ENCODE data around the gene GPR4. TPM values are rescaled to one million over a fixed set of nuclear protein-coding genes. Genes with fewer than 3 reads are reported as not detected.
"Not testable (repeated sequence)": the region's sequence is repeated elsewhere in the genome, so short reads cannot be mapped to it uniquely, and the experiment has no call there.

The GPR4 gene
- total RNA-seq, 1 donor from 2014 or later, result 10.5 TPM

DNA sequence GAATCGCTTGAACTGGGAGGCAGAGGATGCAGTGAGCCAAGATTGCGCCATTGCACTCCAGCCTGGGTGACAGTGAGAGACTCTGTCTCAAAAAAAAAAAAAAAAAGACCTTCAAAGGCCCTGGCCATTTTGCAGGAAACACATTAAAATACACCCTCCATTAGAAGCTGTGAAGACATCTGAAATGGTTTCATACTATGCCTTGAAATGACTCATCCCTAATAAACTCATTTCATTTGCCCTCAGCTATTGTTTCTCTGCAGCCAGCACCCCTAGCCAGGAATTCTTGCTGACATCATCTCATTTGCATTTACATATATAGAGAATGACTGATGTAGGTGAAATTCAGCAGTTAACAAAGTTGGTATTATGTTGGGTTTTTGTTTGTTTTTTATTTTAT is 28.5 kb upstream of the GPR4 start:
- no peaks in the 10 kb centered on the region for H3K27me3 ChIP-seq (ENCODE audit: low read depth)
- TF ChIP-seq, protein P1, sequence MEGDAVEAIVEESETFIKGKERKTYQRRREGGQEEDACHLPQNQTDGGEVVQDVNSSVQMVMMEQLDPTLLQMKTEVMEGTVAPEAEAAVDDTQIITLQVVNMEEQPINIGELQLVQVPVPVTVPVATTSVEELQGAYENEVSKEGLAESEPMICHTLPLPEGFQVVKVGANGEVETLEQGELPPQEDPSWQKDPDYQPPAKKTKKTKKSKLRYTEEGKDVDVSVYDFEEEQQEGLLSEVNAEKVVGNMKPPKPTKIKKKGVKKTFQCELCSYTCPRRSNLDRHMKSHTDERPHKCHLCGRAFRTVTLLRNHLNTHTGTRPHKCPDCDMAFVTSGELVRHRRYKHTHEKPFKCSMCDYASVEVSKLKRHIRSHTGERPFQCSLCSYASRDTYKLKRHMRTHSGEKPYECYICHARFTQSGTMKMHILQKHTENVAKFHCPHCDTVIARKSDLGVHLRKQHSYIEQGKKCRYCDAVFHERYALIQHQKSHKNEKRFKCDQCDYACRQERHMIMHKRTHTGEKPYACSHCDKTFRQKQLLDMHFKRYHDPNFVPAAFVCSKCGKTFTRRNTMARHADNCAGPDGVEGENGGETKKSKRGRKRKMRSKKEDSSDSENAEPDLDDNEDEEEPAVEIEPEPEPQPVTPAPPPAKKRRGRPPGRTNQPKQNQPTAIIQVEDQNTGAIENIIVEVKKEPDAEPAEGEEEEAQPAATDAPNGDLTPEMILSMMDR (IDR thresholded peaks at IDR 0.05), result no peak
- no peak overlapping the region for H3K4me3 ChIP-seq
- no peak overlapping the region for H3K27ac ChIP-seq
- intact Hi-C loops (cut with DNase I), result no loop called here
- DNase-seq, result no peak
- peaks cover 41% of the 10 kb centered on the region for H3K36me3 ChIP-seq
- no peaks in the 10 kb centered on the region for H3K4me1 ChIP-seq
- no peak for ATAC-seq
- no peaks in the 10 kb centered on the region for H3K9me3 ChIP-seq

DNA sequence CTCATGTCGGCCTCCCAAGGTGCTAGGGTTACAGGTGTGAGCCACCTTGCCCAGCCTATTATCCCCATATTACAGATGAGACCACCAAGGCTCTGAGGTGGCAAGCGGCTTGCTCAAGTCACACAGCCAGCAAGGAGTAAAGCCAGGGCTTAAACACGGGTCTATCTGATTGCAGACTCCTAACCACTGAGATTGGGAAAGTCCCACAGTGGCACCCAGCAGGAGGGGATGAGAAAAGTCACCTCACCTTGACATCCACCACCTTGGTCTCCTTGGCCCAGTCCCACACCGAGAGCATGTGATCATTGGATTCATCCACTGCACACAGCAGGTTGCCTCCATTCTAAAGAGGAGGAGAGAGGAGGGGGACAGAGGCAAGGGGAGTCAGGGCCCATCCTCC is 27.7 kb upstream of the GPR4 start:
- ATAC-seq, result no peak
- Histone ChIP-seq H3K36me3 (peaks cover 46% of the 10 kb centered on the region), H3K4me1 (no peaks in the 10 kb centered on the region), H3K27ac (no peak overlapping the region), H3K27me3 (ENCODE audit: low read depth) (no peaks in the 10 kb centered on the region), H3K9me3 (no peaks in the 10 kb centered on the region), H3K4me3 (no peak overlapping the region)
- no peak for DNase-seq
- intact Hi-C loops (cut with DNase I), result no loop called here
- TF ChIP-seq, protein P1 (IDR thresholded peaks at IDR 0.05), result no peak

DNA sequence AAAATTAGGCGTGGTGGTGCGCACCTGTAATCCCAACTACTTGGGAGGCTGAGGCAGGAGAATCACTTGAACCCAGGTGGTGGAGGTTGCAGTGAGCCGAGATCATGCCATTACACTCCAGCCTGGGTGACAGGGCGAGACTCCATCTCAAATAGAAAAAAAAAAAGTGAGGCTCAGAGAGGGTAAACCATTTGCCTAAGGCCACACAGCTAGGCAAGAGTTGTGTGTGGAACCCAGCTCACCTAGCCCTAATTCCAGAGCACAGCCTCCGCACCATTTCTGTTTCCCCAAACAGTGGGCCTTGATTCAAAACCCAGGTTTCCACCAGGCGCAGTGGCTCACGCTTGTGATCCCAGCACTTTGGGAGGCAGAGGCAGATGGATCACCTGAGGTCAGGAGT is 26.2 kb upstream of the GPR4 start:
- H3K9me3 ChIP-seq; H3K4me3 ChIP-seq; H3K4me1 ChIP-seq; H3K27ac ChIP-seq; intact Hi-C loops (cut with DNase I); DNase-seq; ATAC-seq; H3K27me3 ChIP-seq (ENCODE audit: low read depth): not testable (repeated sequence)
- peaks cover 59% of the 10 kb centered on the region for H3K36me3 ChIP-seq

DNA sequence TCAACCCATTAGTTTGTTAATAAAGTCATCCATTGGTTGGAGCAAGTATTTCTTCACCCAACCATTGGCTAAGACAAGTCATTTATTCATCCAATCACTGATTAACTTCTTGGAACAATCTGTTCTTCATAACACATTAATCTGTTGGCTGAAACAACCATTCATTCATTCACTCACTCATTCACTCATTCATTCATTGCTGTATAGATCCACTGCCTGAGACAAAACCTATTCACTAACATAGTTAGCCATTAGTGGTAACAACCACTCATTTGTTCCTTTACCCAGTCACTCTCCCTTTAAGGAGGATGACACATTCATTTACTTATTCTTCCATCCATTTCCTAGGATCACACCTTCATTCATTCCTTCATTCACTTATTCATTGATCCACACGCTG is 22.0 kb upstream of the GPR4 start:
- Histone ChIP-seq H3K9me3 (no peaks in the 10 kb centered on the region), H3K36me3 (peaks cover 69% of the 10 kb centered on the region), H3K4me3 (no peak overlapping the region), H3K4me1 (no peaks in the 10 kb centered on the region), H3K27me3 (ENCODE audit: low read depth) (no peaks in the 10 kb centered on the region), H3K27ac (no peak overlapping the region)
- DNase-seq (no peak), ATAC-seq (no peak)
- TF ChIP-seq, protein P1 (IDR thresholded peaks at IDR 0.05), result no peak
- intact Hi-C loops (cut with DNase I), result no loop called here

DNA sequence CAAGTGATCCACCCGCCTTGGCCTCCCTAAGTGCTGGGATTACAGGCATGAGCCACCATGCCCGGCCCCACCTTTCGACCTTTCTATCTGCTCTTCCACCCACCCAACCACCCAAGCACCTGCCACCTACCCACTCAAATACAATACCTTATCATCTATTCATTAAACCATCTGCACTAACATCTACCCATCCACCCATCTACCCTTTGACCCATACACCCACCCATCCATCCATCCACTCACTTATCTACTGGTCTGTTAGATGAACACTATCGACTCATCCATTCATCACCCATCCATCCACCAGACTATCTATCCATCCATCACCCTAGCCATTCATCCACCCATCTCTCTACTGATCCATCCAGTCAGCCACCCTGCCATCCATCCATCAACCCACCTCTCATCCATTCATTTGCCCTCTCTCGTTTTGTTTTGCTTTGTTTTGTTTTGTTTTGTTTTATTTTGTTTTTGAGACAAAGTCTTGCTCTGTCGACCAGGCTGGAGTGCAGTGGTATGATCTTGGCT is 20.0 kb upstream of the GPR4 start:
- no peak for ATAC-seq
- TF ChIP-seq, protein P1 (IDR thresholded peaks at IDR 0.05), result no peak
- H3K9me3 ChIP-seq, result no peaks in the 10 kb centered on the region

DNA sequence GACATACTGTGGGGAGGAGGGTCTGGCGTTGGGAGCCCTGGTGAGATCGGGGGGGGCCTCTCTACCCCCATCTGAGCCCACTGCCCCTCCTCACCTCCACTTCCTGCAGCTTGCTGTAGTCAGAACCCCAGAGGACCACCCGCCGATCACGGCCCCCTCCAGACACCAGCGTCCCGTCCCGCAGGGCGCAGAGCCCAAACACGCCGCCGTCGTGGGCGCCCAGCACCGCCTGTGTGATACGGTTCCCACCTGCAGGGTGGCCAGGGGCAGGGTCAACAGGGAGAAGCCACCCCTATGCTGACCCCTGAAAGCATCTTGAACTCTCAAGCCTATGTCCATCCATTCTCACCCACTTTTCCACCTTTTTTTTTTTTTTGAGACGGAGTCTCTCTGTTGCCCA is 19.4 kb upstream of the GPR4 start:
- intact Hi-C loops (cut with DNase I), result no loop called here
- ATAC-seq, result peak in 1 of 2 donors; percentile 30
- Histone ChIP-seq H3K4me3 (no peak overlapping the region), H3K4me1 (no peaks in the 10 kb centered on the region), H3K9me3 (no peaks in the 10 kb centered on the region), H3K27me3 (ENCODE audit: low read depth) (no peaks in the 10 kb centered on the region), H3K27ac (no peak overlapping the region), H3K36me3 (peaks cover 63% of the 10 kb centered on the region)
- DNase-seq, result no peak
- TF ChIP-seq, protein P1 (IDR thresholded peaks at IDR 0.05), result no peak

More for the DNA sequence above, 20.0 kb upstream of the GPR4 start:
- H3K4me3 ChIP-seq, result no peak overlapping the region
- intact Hi-C loops (cut with DNase I), result no loop called here
- H3K27ac ChIP-seq, result no peak overlapping the region
- H3K27me3 ChIP-seq (ENCODE audit: low read depth), result no peaks in the 10 kb centered on the region
- peaks cover 67% of the 10 kb centered on the region for H3K36me3 ChIP-seq
- no peak for DNase-seq
- H3K4me1 ChIP-seq, result no peaks in the 10 kb centered on the region

Data from lower lobe of right lung (tissue), 2 donors.